GM21447 (cell line): ENCODE results near the gene GRIK4.

Experiments used
- ATAC-seq: cut with Tn5 transposase; IDR thresholded peaks from one replicate; pipeline ENCODE4 v1.9.1; 2021; ENCODE audit not compliant: unreplicated experiment

The GRIK4 gene

DNA sequence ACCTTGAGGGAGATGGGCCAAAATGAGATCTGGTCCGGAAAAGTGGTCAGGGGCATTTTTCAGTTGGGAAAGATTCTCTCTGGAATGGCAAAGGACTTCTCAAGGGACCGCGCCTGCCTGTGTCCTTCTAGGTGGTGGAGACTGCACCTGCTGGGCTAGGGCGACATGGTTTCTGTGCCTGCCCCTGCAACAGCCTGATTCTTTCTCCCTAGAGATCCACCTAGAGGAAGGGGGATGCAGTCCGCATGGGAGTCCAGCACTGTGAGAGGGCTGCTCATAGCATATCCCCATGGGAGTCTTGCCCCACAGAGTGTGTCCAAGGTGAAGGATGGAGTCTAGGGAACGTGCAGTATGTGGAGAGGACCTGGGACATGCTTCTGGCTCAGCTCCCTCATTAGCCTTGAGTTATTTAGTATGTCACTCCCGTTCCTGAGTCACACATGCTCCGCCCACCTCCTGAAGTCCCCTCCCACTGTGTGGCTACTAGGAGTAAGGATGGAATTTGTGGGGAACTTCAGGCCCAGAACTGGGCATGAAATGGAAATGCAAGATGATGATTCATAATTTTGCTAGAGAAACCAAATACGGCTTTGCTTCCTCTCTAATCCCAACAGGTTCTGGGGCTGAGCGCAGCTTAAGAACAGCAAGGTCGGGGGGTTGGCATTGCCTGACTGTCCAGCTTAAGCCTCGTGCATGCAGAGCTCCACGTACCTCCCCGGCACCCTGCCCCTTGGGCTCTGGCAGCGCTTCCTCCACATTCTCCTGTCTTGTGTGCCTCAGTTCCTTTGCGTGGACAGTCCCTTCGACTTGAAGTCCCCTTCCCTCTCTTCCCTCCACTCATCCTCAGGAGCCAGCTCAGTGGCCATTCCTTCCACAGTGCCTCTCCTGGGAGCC is 35.0 kb downstream of the GRIK4 start:
- ATAC-seq = no peak

DNA sequence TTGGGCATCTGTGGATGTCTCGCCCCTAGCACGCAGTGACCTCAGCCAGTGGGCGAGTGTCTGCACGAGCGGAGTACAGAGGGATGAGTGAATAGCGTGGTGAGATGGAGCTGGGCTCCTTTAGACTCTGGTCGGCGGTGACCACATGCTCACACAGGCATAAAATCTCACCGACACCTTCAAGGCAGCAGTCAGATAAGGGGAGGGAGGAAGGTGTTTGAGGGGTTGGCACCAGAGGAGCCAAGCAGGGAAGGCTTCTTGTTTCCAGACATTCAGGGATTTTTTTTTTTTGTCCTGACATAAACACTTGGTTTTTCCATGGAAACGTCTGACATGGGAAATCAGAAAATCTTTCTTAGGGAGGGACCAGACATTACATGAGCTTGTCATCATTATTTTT is 35.8 kb downstream of the GRIK4 start:
- no peak for ATAC-seq

DNA sequence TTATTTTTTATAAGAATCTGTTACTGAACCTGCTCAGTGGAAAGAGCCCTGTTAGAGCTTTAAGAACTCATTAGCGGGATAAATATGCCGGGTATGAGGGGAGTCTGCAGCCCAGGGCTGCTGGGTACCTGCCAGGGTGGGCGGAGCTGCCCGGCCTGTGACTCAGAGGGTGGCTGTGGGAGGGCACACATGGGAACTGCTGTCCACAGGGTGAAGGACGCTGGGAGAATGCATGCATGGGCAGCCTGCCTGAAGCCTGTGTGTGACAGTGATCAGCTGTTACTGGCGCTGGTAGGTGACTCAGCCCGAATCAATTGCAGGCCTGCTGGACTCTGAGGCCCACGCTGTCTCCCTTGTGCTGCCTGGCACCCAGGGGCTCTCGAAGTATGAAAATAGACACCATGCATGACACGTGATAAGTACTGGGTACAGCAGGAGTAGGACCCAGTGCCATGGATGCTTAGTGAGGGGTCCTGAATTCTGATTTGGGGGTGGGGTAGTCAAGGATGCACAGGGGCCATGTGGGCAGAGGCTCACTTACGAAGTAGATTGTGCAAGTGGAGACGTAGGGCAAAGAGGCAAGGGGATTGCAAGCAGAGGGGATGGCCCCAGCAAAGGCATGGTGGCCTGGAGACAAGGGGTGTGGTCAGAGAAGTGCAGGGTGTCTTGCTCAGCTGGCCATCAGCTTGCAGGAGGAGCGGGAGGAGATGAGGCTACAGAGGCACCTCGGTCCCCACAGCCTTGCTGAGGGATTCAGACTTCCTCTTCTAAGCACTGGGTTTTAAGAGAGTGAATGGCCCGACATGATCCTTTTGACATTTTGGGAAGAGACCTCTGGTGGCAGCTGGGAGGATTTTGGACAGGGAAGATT is 36.5 kb downstream of the GRIK4 start:
- no peak for ATAC-seq

DNA sequence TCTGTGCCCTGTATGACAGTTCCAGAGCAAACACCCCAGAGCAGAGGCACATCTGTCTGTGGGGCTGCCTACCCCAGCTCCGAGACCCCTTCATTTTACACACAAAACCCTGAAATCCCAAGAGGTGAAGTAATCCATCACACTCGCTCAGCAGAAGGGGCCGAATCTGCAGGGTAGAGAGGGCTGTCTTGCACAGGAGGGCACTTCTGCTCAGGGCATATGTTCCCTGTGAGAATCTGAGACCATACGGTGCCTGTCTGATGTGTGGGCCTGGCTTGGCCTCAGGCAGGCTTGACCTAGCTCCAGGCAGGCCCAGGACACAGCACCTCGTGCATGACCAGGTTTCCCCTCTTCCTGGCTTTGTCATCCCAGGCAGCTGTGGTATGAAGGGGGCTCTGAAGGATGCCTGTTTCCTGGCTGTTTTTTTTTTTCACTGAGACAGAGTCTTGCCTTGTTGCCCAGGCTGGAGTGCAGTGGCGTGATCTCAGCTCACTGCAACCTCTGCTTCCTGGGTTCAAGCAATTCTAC is 37.2 kb downstream of the GRIK4 start:
- ATAC-seq = no peak

DNA sequence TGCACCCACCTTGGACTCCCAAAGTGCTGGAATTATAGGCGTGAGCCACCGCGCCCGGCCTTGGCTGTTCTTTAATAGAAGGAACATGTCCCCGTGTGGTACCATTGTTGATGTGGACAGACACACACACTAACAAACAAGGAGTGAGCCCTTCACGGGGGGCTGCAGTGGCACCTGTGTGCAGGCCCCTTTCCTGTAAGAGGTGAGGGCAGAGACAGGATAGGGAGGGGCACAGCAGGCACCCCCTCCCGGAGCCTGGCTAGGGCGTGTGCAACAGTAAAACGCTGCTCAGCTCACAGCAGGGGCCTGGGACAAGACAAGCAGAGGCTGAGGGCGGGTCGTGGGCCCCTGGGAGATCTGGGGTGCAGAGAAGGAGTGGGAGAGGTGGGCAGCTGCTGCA is 37.8 kb downstream of the GRIK4 start:
- ATAC-seq = no peak

DNA sequence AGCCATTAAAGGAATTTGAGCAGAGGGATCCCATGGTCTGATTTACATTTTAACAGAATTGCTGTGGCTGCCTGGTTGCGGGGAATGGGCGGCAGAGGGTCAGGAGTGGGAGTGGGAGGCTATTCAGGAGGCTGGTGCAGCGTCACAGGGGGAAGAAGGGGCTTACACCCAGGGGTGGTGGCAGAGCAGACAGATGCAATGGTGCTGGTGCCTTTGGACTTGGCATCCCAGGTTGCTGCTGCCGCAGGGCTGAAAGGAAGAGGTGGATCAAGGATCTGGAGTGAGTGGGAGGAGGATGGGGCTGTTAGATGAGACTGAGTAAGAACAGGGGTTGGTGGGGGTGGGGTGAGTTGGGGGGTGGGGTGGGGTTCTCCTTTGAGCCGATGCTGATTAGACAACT is 38.5 kb downstream of the GRIK4 start:
- no peak for ATAC-seq

DNA sequence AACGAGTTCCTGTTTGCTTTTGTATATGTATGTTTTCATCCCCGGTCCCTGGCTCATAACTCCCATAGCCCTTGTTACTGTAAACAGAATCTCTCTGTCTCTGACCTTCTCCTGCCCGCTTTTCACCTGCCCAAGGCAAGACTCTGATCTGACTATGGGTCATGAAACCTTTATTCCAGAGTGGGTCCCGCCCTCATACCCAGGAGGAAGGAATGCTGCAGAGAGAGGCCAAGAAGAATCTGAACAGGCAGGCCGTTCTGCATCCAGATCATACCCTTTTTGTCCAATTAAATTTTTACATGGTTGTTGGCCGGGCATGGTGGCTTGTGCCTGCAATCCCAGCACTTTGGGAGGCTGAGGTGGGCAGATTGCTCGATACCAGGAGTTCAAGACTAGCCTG is 39.6 kb downstream of the GRIK4 start:
- no peak for ATAC-seq

DNA sequence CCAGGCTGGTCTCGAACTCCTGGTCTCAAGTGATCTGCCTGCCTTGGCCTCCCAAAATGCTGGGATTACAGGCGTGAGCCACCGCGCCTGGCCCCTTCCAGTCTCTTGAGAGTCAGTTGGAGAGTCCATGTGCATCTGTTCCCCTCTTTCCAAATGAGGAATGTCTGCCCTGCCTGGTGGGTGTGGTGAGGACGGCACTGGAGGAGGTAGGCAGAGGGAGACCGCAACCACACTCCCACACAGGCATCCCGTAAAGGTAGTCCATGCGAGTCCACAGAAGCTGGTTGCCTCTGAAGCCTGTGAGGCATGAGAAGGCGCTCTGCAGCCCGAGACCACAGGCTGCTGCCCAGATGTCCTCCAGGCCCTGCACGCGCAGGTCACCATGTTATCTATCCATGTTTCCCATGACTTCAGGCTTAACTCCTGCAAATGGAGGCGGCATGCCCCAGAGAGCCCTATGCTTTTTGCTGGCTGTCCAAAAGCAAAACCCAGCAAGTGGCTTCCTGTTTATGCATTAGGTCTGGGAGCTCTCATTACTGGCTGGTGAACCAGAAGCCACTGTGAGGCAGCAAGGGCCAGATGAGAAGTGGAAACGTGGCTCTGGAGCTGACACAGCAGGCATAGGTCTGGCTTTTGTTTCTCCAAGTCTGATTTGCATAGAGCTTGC is 43.4 kb downstream of the GRIK4 start:
- no peak for ATAC-seq

DNA sequence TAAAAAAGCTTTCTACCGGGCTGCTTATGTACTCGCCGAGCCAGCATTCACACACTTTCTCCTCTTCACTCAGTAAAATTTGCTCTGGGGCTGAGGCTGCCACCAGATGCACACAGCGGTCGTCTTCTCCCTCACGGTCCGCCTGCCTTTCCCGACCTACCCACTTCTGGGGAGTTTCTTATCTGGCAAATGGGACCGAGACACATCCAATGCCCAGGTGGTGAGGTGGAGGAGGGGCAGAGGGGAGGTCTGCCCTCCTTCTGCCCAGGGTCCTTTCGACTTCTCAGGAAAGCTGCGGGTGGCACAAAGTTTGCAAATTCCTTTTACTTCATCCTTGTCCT is 43.9 kb downstream of the GRIK4 start:
- ATAC-seq = no peak

DNA sequence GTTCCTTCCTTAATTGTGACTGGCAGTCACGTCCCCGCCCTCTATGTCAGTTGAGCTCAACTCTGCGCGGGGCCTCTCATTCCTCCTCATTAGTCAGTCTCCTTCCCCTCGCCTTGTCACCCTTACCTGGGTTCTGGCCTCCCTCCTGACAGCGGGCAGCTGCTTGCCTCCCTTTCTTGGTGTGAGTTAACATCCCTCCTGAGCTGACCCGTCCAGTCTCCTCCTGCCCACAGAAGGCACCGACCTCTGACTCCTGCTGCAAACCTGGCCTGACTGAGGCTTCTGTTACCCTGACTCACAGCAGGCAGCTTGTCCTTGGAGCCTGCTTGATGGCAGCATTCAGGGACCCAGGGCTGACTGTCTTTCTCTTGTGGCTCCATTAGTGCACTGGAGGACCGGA is 45.2 kb downstream of the GRIK4 start:
- ATAC-seq = no peak

DNA sequence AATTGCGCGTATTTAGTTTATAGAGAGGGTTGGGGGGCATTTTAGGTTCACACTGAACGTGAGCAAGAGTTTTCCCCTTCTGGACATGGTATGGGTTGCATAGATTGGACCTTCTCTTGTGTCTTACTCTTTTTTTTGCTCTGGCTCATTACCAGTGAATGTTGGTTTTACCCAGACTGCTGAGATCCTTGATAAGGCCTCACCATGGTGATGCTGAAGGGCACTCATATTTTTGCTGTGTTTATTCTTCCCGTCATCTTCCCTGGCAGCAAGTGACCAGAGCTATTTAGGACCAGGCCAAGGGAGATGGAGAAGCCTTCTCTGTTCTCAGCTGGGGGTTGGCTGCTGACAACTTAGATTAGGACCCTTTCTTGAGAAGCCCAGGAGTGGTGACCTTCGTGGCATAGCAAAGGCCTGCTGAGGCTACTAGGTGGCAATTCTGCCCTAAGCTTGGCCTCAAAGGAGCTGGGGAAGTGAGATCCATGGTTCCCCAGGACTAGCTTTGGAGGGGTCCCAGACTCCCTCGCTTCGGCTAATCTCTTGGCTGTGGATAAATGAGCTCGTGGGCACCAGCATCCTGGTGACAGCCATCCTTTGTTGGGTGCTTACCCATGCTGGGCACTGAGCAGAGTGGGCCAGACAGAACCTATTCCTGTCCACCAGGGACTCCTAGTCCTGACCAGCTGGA is 47.3 kb downstream of the GRIK4 start:
- no peak for ATAC-seq

DNA sequence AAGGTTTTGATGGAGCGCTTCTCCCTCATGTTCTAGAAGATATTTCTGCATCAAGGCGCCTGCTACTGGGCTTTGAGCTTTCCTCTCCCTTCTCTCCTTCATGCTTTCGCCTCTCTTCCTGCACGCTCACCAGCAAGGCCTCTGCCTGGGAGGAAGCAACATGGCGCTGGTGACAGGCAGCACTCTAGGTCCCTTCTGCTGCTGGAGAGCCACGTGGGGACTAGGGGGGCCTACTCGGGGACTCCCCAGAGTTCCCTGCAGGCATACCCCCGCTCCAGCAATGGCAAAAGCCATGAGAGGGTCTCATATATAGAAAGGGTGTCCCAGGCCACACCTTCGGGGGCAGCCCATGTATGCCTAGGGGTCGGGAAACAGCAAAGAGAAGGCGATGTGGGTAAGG is 49.7 kb downstream of the GRIK4 start:
- no peak for ATAC-seq

DNA sequence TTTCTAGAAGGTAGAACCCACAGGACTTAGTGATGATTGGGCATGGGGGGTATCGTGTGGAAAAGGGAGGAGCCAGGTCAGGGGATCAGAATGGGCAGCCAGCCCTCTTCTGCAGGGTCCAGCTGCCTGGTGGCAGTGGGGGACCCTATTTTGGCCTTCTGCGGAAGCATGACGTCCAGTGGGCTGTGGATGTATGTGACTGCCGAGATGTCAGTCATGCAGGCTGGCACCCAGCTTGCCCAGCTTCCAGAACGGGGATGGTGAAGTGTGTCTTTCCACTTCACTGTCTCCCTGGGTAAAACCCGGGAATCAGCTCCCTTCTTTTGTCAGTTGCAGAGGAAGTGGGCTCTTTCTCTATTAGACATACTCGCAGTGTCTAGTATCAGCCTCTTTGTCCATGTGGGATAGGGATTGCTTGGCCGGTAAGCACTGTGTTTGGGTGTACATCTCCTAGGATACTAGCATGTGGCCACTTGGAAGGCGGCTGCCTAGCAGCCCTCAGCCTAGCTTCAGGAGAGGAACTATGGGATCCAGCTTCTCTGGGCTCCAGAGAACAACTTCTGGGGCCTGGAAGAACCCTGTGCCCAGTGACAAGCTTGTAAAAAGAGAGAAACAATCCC is 51.4 kb downstream of the GRIK4 start:
- ATAC-seq = no peak

DNA sequence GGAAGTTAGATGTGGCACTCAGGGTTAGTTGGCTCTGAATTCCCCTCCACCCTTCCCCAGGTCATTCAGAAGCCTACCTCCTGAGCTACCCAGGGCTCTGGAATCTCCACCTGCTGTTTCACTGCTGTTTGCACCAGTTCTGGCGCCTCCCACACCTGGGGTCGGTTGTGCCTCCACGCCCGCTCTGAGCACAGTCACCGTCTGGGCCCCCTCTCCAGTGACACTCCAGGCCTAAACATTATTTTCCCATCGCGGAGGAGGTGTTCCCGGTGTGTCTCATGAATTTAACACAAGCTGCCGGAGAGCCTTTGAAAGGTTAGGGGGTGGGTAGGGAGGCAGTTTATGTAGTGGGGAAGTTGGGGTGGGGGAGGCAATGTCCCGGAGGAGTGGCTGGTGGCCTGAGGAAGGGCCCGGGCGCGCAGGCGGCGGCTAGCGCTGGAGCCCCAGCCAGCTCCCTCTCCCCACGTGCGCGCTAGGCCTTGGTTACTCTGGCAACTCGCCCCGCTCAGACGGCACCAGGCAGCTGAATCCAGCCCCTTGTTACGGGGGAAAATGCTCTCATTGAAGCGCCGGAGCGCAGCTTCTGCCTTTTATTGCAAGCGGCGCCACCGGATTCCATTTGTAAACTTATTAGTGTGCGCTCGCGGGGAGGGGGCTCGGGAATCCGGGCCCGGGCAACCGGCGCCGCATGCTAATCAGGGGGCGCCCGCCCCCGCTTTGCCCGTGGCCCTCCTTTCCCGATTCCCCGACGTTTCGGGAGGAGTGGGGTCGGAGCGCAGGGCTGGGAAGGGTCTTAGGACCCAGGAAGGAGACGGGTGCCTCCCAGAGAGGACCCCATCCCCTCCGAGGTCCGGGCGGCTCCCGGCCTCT is 52.4 kb downstream of the GRIK4 start:
- ATAC-seq = no peak

DNA sequence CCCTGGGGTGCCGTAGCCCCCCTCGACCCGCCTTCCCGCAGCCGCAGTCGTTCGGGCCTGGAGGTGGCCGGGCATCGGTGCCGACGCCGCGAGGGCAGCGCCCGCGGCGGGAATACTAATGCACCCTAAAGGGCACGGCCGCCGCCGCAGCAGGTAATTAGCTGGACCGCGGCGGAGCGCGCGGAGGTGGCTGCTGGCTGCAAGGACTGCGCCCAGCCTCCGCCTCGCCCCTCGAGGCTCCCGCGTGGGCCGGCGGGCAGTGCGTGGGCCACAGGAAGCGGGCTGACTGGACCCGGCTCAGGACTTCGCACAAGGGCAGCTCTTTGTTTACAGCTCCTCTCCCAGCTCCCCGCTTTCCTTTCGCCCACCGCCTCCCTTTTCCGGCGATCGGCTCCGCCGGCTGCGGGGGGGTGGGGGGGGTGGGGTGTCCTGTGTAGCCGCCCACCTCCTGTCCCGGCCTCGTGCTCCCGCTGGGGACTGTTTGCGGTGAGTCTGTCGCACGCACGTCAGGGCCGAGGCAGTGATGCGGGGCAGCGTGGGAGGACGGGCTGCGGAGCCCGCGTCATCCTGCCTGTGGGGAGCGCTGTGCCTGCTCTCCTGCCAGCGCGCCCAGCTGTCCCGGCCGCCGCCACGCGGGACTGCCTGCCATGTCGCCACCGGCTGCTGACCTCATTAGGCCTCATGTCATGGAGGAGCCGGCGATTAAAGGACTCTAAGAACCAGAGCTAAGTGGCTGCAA is 53.2 kb downstream of the GRIK4 start:
- peak; percentile 70 for ATAC-seq

DNA sequence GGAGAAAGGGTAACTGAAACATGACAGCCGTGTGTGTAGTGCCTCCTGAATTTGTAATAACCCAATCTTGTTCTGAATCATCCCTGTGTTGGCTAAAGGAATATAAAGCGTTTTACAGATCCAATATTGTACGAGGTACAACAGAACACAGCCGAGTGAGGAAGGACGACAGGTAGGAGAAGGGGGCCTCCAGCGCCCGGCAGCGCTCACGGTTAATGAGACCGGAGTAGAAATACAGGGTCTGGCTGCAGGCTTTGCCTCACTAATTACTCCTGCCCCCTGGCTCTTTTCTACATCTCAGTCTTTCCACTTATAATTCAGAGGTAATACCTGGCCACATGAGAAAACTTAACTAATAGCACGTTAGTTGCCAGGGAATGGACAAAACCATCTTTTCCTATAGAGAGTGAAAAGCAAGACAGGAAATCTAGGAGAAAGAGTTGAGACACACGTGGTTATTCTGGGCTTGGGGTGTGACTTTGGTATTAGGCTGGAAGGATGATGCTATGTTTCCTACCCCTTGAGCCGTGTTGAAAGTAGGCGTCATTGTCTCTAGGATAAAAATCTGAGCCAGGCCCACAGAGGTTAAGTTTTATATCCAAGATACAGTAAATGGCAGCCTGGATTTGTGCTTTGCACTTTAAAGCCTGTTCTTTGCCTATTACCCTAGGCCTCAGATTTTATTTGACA is 54.1 kb downstream of the GRIK4 start:
- ATAC-seq = no peak

DNA sequence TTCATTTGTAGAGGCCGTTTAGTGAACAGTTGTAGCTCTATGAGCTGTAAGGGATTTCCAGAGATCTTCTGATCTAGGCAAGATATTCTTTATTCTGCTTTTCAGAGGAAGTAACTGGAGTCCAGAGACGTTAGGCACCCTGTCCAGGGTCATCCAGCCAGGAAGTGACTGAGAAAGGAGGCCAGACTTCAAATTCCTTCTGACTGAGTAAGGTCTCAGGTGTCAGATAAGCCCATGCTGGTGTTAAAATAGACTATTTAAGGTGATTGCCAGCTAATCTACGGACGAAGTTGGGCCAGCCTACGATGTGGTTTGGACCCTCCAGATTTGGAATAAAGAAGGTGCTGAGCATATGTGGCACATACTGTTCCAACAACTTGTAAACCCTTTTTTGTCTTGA is 54.6 kb downstream of the GRIK4 start:
- ATAC-seq = no peak
